ENCODE results near the gene PIGR.

Gene PIGR

DNA sequence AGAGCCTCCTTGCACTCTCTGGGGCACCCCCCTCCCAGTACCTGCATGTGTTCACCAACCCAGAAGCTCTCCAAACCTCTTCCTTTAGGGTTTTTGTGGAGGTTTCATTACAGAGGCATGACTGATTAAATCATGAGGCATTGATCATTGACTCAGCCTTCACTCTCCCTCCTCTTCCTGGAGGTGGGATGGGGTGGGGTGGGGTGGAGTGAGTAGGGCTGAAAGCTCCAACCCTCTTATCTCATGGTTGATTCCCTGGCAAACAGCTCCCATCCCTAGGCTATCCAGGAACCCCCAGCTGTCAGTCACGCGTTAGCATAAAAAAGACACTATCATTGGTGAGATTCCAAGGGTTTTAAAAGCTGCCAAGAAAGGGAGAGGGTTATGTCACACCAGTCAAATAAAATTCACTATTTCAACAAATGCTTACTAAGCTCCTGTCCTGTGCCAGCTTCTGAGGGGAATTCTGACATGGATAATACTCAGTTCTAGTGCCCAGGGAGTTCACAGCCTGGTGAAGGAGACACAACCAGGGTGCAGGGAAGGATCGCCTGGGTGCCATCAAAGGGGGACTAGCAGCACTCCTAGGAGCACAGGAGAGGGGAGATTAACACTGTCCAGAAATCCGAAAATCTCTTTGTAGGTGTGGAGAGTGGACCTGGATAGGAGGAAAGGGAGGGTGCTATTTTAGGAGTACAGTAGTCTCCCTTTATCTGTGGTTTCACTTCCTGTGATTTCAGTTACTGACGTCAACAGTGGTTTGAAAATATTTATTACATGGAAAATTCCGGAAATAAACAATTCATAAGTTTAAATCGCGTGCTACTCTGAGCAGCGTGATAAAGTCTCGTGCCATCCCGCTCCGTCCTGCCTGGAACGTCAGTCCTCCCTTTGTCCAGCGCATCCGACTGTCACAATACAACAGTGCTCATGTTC, 55.9 kb downstream of the PIGR start:
- DNase-seq (ENCODE audit: low read depth) = no peak

GRCh38 chr1:206887701-206888100, 58.6 kb downstream of the PIGR start:
- DNase-seq (ENCODE audit: low read depth) = no peak

DNA sequence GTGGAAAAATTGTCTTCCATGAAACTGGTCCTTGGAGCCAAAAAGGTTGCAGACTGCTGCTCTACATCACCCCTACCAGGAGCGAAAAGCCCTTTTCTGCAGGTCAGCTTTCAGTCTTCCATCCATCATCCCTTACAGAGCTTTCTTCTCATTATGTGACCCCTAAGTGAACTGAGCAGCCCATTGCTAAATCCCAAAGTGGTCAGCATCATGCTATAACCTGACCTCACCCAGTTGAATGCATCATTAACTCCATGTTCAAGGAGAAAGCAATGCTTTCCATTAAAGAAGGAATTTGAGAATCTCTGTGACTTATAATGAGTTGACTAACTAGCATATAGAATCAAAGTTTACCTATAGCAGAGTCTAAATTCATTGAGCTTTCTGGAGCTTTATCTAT, 59.4 kb downstream of the PIGR start:
- no peak for DNase-seq (ENCODE audit: low read depth)

DNA sequence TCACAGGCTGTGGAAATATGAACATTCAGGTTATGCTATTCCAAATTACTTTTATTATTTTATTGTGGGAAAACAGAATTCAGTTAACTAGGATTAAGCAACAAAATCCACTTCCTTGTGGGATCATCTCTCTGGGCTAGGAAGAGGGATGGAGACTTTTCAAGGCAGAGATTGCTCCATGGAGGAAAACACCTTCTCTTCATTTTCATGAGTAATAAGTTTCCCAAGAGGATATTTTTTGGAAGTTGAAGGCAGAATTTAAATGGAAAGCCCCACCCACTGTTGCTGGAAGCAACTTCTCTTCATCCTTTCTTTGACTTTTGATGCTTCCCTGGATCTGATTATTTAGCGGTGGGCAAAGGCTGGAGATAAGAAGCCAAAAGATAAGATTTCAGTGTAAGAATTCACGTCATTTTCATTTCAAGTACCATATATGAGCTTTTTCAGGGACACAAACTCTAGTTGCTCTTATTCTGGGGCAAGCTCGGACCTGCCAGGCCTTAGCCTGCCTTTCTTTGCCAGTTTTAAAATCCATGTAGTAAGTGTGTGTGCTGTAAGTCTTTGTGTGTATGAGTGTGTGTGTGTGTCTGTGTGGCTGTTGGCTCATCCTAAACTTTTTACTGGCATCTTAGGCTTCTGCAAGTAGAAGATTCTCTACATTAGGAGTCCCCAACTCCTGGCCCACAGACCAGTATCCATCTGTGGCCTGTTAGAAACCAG, 60.8 kb downstream of the PIGR start:
- no peak for DNase-seq (ENCODE audit: low read depth)

GRCh38 chr1:206883876-206884275, 62.4 kb downstream of the PIGR start:
- DNase-seq (ENCODE audit: low read depth) = no peak

DNA sequence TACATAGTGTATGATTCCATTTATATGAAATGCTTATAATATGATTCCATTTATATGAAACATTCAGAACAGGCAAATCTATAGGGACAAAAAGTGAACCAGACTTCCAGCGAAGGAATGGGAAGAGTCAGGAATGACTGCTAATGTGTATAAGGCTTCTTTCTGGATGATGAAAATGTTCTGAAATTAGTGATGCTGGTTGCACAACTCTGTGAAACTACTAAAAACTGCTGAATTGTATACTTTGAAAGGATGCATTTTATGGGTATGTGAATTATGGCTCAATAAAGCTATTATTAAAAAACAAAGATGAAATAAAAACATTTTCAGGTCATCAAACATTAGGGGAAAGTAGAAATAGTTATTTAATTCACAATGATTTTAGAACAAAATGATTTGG, 63.1 kb downstream of the PIGR start:
- DNase-seq (ENCODE audit: low read depth) = no peak

GRCh38 chr1:206882555-206882954, 63.7 kb downstream of the PIGR start:
- DNase-seq (ENCODE audit: low read depth) = no peak

GRCh38 chr1:206880314-206880713, 66.0 kb downstream of the PIGR start:
- no peak for DNase-seq (ENCODE audit: low read depth)
